Measurements from ENCODE around the gene EFTUD2.

EFTUD2 gene

DNA sequence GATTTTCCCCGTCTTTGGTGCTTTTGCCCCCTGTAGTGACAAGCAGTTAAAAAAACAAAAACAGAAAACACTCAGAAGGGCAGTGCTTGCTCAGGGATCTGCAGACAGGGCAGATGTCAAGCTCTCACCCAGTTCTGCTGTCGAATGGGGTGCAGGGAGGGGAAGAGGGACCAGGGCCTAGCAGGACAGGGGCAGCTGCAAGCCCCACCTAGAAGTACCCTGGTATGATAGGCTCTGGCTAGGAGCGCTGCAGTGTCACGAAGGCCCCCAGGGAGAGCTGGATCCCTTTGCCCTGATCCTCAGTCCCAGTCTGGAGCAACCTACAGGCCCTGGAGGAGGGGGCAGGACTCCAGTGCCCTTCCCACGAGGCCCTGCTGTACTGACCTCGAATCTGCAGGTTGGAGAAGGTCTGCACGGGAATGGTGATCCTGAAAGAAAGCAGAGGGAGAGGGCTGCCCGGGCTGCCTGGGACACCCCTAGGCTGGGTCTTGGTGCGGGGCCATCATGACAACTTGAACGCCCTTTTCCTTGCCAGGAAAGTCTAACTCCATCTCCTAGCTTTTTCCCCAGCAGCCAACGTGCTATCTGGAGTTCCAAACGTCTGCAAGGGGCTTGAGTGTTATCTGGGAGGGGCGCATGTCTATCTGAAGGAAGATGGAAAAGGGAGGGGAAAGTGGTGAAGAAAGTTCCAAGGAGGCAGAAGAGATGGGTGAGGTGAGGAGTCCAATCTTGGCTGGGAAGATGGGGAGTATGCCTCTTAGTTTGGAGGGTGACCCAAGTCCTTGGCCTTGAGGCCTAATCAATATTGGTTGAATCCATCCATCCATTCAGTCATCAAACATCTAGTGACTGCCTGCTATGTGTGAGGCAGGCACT lies 11.2 kb upstream of the EFTUD2 start:
- TF ChIP-seq, protein P1, sequence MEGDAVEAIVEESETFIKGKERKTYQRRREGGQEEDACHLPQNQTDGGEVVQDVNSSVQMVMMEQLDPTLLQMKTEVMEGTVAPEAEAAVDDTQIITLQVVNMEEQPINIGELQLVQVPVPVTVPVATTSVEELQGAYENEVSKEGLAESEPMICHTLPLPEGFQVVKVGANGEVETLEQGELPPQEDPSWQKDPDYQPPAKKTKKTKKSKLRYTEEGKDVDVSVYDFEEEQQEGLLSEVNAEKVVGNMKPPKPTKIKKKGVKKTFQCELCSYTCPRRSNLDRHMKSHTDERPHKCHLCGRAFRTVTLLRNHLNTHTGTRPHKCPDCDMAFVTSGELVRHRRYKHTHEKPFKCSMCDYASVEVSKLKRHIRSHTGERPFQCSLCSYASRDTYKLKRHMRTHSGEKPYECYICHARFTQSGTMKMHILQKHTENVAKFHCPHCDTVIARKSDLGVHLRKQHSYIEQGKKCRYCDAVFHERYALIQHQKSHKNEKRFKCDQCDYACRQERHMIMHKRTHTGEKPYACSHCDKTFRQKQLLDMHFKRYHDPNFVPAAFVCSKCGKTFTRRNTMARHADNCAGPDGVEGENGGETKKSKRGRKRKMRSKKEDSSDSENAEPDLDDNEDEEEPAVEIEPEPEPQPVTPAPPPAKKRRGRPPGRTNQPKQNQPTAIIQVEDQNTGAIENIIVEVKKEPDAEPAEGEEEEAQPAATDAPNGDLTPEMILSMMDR (IDR thresholded peaks at IDR 0.05; ENCODE audit: control insufficient read depth, extremely low read depth, insufficient read depth), result no peak
- no peak for DNase-seq (ENCODE audit: low read depth)
- H3K4me3 ChIP-seq (ENCODE audit: low read depth, low read length), result no peak overlapping the region

GRCh38 chr17:44909681-44910144 lies 10.5 kb upstream of the EFTUD2 start:
- TF ChIP-seq, protein P1 (IDR thresholded peaks at IDR 0.05; ENCODE audit: control insufficient read depth, extremely low read depth, insufficient read depth), result no peak
- H3K4me3 ChIP-seq (ENCODE audit: low read depth, low read length), result no peak overlapping the region
- DNase-seq (ENCODE audit: low read depth), result no peak

DNA sequence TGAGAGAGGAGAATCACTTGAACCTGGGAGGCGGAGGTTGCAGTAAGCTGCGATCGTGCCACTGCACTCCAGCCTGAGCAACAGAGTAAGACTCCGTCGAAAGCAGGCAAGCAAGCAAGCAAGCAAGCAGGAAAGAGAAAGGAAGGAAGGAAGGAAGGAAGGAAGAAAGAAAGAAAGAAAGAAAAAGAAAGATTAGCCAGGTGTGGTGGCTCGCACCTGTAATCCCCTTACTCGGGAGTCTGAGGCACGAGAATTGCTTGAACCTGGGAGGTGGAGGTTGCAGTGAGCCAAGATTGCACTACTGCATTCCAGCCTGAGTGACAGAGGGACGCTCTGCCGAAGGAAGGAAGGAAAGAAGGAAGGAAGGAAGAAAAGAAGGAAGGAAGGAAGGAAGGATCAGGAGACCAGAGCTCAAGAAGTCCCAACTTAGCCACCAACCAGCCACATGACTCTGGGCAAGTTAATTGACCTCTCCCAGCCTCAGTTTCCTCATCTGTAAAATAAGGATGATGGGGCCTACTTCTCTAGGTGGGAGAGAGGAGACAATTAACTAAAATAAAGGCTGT lies 9.6 kb upstream of the EFTUD2 start:
- no peak for DNase-seq (ENCODE audit: low read depth)
- no peak overlapping the region for H3K4me3 ChIP-seq (ENCODE audit: low read depth, low read length)
- TF ChIP-seq, protein P1 (IDR thresholded peaks at IDR 0.05; ENCODE audit: control insufficient read depth, extremely low read depth, insufficient read depth), result no peak

- no peak for DNase-seq (ENCODE audit: low read depth)
- TF ChIP-seq, protein P1 (IDR thresholded peaks at IDR 0.05; ENCODE audit: control insufficient read depth, extremely low read depth, insufficient read depth), result no peak
- no peak overlapping the region for H3K4me3 ChIP-seq (ENCODE audit: low read depth, low read length)
Observed at GRCh38 chr17:44907729-44908470, 8.7 kb upstream of the EFTUD2 start.

GRCh38 chr17:44906763-44907728 lies 7.8 kb upstream of the EFTUD2 start:
- H3K4me3 ChIP-seq (ENCODE audit: low read depth, low read length), result no peak overlapping the region
- TF ChIP-seq, protein P1 (IDR thresholded peaks at IDR 0.05; ENCODE audit: control insufficient read depth, extremely low read depth, insufficient read depth), result no peak
- no peak for DNase-seq (ENCODE audit: low read depth)

All from LNCaP clone FGC (cell line).